Measurements from ENCODE around the gene PARD3B.

PARD3B gene

DNA sequence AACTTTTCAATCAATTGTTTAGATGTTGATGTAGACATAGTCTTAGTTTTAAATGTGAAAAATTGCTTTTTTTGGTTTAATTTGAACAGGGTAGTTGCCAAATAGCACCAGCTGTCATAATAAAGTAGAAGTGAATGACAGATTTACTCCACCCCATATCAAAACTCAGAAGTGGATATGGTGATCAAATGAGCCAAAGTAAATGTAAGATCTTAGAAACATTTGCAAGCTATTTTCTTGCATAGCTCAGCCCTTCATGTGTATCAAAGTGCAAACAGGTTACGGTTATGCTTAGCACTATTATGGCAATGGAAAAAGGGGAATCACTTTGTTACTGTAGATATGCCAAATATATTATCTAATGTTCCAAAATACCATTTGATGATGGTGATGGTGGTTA, 596.1 kb downstream of the PARD3B start:
- DNase-seq (ENCODE audit: low read depth), result no peak

DNA sequence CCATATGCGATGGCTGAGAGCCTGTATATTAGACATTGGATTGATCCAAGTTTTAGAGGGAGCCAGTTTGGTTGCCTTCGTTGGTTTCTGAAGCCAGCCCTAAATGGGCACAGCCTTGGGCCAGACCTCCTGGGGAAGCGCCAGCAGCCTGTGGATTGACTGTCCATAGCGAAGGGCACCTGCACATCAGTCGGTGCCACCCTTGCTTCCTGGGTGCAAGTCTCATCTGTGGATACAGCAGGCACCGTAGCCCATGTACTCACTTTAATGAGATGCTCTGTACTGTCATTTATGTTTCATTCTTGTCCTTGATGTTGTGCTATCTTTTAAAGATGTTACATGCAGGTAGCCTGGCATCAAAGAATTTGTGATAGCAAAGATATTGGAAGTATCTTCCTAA, 600.6 kb downstream of the PARD3B start:
- no peak for DNase-seq (ENCODE audit: low read depth)

DNA sequence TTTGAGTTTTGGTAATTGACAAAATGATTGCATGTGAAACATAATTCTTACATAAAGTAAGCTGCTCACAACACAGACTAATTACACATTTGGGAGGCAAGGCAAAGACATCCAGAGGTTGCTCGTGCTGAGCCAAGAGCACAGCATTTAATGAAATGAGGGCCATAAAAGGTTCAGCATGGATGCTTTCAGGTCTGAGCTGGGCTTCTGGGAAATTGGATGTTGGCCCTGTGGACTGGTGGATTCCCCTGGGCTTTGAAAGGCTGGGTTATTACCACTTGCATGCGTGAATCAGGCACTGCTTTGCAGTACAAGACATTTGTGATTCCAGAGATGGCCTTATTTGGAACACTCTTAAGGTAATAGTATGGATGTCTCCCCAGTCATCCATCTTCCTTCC, 603.5 kb downstream of the PARD3B start:
- DNase-seq (ENCODE audit: low read depth), result no peak

- DNase-seq (ENCODE audit: low read depth), result no peak
Observed at GRCh38 chr2:205156457-205156856, 611.2 kb downstream of the PARD3B start.

DNA sequence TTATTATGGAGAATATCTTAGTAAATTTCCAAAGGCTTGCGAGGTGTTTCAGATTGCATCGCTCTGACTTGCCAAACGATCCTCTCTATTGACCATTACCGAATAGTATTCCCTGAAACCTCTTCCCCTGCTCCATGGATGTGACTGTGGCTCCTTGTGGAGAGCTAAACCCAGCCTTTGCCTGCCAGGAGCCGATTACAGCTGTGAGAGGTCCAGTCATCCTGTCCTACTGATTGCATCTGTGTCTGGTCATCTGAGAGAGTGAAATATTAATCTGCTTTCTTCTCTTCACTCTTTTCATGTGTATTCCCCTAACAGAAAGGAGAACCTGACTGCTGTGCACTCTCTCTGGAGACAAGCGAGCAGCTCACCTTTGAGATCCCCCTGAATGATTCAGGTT, 613.1 kb downstream of the PARD3B start:
- no peak for DNase-seq (ENCODE audit: low read depth)

DNA sequence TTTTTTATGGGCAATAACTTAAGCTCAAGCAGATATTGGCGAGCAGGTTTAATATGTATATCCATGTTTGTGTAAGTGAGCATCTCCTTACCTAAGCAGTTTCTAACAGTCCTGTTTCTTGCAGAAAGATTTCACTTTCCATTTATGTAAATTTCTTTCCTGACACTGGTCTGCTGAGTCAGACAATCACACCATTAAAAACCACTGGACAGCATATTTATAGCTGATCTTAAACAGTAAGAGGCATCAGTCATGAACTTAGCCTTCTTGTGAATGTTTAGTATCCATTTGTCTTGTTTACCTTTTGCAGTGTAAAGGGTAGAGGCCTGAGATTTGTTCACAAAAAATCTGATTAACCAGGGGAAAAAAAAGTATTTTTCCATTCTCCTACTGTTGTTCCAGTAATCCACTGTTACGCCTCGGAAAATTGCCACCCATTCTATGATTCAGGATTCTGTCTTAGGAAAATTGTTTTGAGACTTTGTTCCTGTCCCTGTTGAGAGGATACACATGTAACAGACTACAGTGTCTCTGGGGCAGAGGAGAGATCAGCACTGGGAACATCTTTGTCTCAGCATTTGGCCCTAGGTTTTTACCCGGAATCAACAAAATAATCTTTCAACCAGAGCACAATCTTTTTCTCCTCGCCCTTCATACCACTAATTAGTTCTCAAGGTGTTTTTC, 616.0 kb downstream of the PARD3B start:
- no peak for DNase-seq (ENCODE audit: low read depth)

- DNase-seq (ENCODE audit: low read depth), result no peak
Observed at GRCh38 chr2:205166745-205167144, 621.5 kb downstream of the PARD3B start.

DNA sequence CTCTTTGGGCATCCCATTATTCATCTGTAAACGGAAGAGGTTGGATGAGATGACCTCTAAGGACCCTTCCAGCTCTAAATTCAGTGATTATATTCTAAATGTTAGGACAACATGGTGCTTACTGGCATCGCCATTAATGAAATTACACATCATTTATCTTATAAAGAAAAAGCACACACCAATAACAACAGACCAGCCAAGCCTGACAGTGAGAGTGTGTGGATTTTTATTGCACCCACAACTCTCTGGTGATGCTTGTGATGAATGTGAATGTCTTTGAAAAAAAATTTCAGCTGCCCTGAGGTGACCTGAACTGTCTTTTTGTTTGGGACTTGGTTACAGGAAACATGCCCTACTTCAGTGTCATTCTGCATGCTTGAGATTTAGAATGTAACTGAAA, 623.7 kb downstream of the PARD3B start:
- no peak for DNase-seq (ENCODE audit: low read depth)

GRCh38 chr2:205169464-205169863, 624.2 kb downstream of the PARD3B start:
- no peak for DNase-seq (ENCODE audit: low read depth)

DNA sequence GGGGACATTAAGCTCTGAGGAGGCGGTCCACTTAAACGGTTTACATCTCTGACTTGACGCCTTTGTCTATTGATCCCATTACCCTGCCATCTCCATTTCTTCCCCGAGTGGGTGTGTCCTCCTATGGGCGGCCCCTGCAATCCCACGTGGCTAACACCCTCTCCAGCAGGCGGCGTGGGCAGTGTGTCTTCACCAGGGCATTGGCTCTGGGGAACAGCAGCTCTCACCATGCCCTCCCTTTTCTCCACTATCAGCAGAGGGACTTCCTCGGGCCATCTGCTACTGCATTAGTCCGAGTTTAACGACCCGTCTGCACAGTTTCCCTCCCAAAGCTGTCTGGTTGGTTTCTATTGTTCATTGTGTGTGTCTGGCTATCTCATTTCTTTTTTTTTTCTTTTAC, 625.1 kb downstream of the PARD3B start:
- no peak for DNase-seq (ENCODE audit: low read depth)

DNA sequence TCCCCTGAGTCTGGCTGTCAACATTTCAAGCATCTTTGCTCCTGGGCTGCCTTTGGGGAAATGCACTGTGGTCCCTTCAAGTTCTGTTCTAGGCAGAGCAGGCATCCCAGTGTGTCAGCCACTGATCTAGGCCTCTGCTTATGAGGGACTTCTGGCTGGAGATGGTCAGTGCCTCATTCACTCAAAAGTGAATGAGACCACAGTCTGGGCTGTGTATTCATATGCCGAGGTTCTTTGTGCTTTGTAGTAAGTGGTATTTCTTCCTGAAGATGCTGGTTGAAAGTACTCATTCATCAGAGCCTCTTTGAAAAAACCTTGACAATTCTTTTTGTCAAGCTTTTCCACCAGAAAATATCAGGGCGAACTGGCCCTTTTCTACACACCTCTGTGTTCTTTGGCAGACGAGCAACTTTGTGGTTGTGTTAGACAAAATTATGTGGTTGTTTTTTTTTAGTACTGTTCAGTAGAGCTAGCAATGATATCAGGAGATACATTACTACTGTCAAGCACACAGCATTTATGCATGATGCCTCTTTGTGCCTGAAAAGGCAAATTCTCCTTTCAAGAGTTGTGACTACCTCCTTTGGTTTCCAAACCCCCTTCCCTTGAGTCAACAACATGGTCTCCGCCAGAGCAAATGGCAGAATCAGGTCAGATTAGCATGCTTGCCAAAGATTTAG, 626.1 kb downstream of the PARD3B start:
- no peak for DNase-seq (ENCODE audit: low read depth)

DNA sequence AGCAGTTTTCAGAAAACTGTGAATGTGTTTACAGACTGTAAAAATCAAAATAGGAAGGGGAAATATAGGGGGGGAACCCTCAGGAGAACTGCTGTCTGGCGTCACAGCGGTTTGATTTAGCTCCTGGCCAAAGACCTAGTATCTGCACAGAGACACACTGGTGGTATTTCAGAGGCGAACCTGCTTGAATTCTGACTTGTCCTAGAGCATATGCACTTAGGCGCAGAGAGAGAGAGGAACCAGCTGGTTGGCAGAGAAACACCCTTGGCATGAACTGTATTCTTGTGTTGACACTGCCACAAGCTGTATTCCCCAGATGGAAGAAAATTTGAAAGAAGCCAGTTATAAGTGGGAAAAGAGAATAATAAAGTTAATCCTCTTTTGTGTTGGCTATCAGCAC, 630.6 kb downstream of the PARD3B start:
- no peak for DNase-seq (ENCODE audit: low read depth)

DNA sequence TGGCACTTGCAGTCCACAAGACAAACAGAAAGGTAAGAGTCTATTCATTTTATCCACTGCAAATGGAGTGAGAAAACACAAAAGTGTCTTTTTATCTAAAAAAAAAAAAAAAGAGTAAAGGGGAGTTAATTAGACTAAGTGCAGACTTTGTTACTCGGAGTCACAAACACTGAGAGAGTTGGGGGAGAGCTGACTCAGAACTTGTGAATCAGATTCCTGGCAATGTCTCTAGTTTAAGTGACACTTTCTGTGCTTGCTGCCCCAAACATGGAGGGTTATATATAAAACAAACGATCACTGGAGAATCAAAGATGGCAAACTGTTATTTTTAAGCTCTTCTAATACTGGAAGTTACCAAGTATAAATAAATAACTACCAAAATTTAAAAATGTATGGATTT, 631.3 kb downstream of the PARD3B start:
- no peak for DNase-seq (ENCODE audit: low read depth)

GRCh38 chr2:205177546-205177945, 632.3 kb downstream of the PARD3B start:
- DNase-seq (ENCODE audit: low read depth), result no peak

DNA sequence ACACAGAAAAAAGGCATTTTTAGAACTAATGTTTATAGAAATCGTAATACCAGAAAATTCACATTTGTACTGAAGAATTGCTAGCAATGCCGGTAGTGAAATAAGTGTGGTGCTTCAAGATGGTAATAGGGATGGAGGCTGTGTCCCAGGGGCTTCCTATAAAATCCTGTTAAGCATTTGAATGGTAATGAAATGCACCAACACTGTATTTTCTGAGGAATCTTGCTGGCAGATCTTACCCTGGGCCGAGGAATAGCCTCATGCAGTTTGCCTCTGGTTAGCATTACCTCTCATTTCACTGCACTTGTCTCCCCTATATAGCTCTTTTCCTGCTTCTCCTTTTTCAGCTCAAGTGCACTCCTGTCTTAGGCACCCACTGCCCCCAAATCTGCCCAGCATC, 635.5 kb downstream of the PARD3B start:
- DNase-seq (ENCODE audit: low read depth), result no peak

DNA sequence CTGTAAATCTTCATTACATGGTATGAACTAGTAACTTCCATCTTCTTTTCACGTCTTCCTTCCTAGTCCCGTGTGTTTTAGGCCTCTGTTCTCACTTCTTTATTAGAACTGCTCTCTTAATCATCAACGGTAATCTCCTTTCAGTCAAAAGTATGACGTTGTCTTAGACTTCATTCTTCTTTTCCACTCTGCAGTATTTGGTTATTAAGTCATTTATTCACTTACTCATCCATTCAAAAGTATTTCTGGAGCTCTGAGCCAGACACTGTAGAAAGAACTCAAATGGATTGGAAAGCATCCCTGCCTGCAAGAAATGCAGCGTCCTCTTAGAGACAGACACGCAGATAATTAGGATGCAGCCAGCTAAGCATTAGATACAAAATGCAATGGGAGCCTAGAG, 642.5 kb downstream of the PARD3B start:
- DNase-seq (ENCODE audit: low read depth), result no peak

- DNase-seq (ENCODE audit: low read depth), result no peak
Observed at GRCh38 chr2:205188239-205189138, 643.2 kb downstream of the PARD3B start.

GRCh38 chr2:205189301-205189700, 644.0 kb downstream of the PARD3B start:
- no peak for DNase-seq (ENCODE audit: low read depth)

DNA sequence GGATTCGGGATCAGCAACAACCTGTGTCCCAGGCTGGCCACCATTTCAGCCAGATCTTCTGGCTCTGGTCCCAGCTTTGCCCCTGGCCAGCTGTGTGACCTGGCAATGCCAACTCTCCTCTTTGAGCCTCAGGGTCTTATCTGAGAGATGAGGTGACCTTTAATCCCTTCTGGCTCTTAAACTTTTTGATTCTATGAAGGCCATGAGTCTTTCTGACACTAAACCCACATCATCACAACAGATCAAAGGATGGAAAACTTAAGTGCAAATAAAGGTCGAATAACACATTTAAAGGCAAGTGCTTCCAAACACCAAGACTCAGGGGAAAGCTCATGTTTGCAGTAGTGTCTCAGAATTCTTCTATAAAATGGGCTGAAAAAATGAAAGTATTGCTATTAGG, 645.3 kb downstream of the PARD3B start:
- DNase-seq (ENCODE audit: low read depth), result no peak

GRCh38 chr2:205193125-205193835, 648.0 kb downstream of the PARD3B start:
- no peak for DNase-seq (ENCODE audit: low read depth)

DNA sequence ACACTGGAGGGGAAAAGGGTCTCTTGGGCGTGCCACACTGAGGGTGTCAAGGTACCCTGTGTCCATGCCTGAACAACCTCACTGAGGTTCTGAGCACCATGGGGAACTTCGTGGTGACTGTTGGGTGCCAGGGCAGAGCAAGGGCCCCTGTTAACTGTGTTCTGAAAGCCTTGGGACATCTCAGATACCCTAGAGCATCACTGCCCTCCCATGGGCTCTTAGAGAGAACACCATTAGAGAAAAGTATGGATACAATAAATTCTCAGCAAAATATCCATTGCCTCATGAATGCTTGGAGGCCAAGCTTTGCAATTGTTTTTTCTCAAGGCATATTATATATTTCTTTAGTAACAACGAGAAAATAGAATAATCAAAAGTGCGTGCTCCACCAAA, 648.6 kb downstream of the PARD3B start:
- no peak for DNase-seq (ENCODE audit: low read depth)

- no peak for DNase-seq (ENCODE audit: low read depth)
Observed at GRCh38 chr2:205197468-205198139, 652.3 kb downstream of the PARD3B start.
